Measurements from ENCODE around the gene FOLR2.

The FOLR2 gene

GRCh38 chr11:72208281-72208680 lies 8.3 kb upstream of the FOLR2 start:
- no peak overlapping the region for H3K56ac ChIP-seq (ENCODE audit: low read length)
- no peak overlapping the region for H3K4me3 ChIP-seq (ENCODE audit: low read length)
- H3K79me2 ChIP-seq (ENCODE audit: control insufficient read depth, insufficient read depth, low read length): no peaks in the 10 kb centered on the region
- no peak overlapping the region for H4K5ac ChIP-seq (ENCODE audit: low read length)
- no peak overlapping the region for H2BK15ac ChIP-seq (replicated peaks; ENCODE audit: low read depth)
- H3K18ac ChIP-seq (ENCODE audit: low read length): no peak overlapping the region
- H3K4ac ChIP-seq (ENCODE audit: low read depth, low read length): no peak overlapping the region
- no peaks in the 10 kb centered on the region for H3K36me3 ChIP-seq (ENCODE audit: control insufficient read depth, insufficient read depth, low read length)
- H3K23ac ChIP-seq (ENCODE audit: low read length): no peak overlapping the region
- no peak overlapping the region for H4K8ac ChIP-seq (ENCODE audit: low read depth, low read length)
- no peaks in the 10 kb centered on the region for H3K4me1 ChIP-seq (ENCODE audit: control insufficient read depth, low read depth, low read length)
- no peak overlapping the region for H2BK120ac ChIP-seq (ENCODE audit: low read depth, low read length)
- H3K79me1 ChIP-seq (ENCODE audit: low read length): no peaks in the 10 kb centered on the region
- H2BK5ac ChIP-seq (ENCODE audit: low read length): no peak overlapping the region
- H3K9ac ChIP-seq (ENCODE audit: low read length): no peak overlapping the region
- H3K27me3 ChIP-seq (ENCODE audit: insufficient read depth, low read length, poor library complexity): no peaks in the 10 kb centered on the region
- DNase-seq: no peak
- no peak overlapping the region for H3K27ac ChIP-seq (ENCODE audit: low read depth, low read length)
- H3K4me2 ChIP-seq (ENCODE audit: low read length): no peak overlapping the region
- H2AK5ac ChIP-seq (ENCODE audit: low read length): no peak overlapping the region
- WGBS (ENCODE audit: extremely low coverage, insufficient coverage, low lambda C conversion rate): no CpG with 5 or more reads among the region's 3 CpGs

- Histone ChIP-seq H3K27ac (ENCODE audit: low read depth, low read length) (no peak overlapping the region), H2AK5ac (ENCODE audit: low read length) (no peak overlapping the region), H2BK120ac (ENCODE audit: low read depth, low read length) (no peak overlapping the region), H3K4me1 (ENCODE audit: control insufficient read depth, low read depth, low read length) (no peaks in the 10 kb centered on the region), H4K8ac (ENCODE audit: low read depth, low read length) (no peak overlapping the region), H3K4me3 (ENCODE audit: low read length) (no peak overlapping the region), H3K4ac (ENCODE audit: low read depth, low read length) (no peak overlapping the region), H3K23ac (ENCODE audit: low read length) (no peak overlapping the region), H3K79me2 (ENCODE audit: control insufficient read depth, insufficient read depth, low read length) (no peaks in the 10 kb centered on the region), H2BK5ac (ENCODE audit: low read length) (no peak overlapping the region), H4K5ac (ENCODE audit: low read length) (no peak overlapping the region), H3K4me2 (ENCODE audit: low read length) (no peak overlapping the region), H3K36me3 (ENCODE audit: control insufficient read depth, insufficient read depth, low read length) (no peaks in the 10 kb centered on the region), H3K18ac (ENCODE audit: low read length) (no peak overlapping the region), H2BK15ac (replicated peaks; ENCODE audit: low read depth) (no peak overlapping the region), H3K79me1 (ENCODE audit: low read length) (no peaks in the 10 kb centered on the region), H3K9ac (ENCODE audit: low read length) (no peak overlapping the region), H3K27me3 (ENCODE audit: insufficient read depth, low read length, poor library complexity) (no peaks in the 10 kb centered on the region), H3K56ac (ENCODE audit: low read length) (no peak overlapping the region)
- no CpG with 5 or more reads among the region's 4 CpGs for WGBS (ENCODE audit: extremely low coverage, insufficient coverage, low lambda C conversion rate)
- peak; percentile 31 for DNase-seq
Measured at GRCh38 chr11:72209101-72209500, 7.5 kb upstream of the FOLR2 start.

GRCh38 chr11:72217841-72218240 lies 1.2 kb downstream of the FOLR2 start:
- Histone ChIP-seq H3K27me3 (ENCODE audit: insufficient read depth, low read length, poor library complexity) (no peaks in the 10 kb centered on the region), H3K79me2 (ENCODE audit: control insufficient read depth, insufficient read depth, low read length) (no peaks in the 10 kb centered on the region), H2BK5ac (ENCODE audit: low read length) (no peak overlapping the region), H2BK120ac (ENCODE audit: low read depth, low read length) (no peak overlapping the region), H3K4me3 (ENCODE audit: low read length) (no peak overlapping the region), H4K5ac (ENCODE audit: low read length) (no peak overlapping the region), H3K4me2 (ENCODE audit: low read length) (no peak overlapping the region), H3K4me1 (ENCODE audit: control insufficient read depth, low read depth, low read length) (peaks cover 10% of the 10 kb centered on the region), H3K18ac (ENCODE audit: low read length) (no peak overlapping the region), H3K23ac (ENCODE audit: low read length) (no peak overlapping the region), H2BK15ac (replicated peaks; ENCODE audit: low read depth) (no peak overlapping the region), H3K36me3 (ENCODE audit: control insufficient read depth, insufficient read depth, low read length) (no peaks in the 10 kb centered on the region), H2AK5ac (ENCODE audit: low read length) (no peak overlapping the region), H3K56ac (ENCODE audit: low read length) (no peak overlapping the region), H3K4ac (ENCODE audit: low read depth, low read length) (no peak overlapping the region), H3K27ac (ENCODE audit: low read depth, low read length) (no peak overlapping the region), H4K8ac (ENCODE audit: low read depth, low read length) (no peak overlapping the region), H3K9ac (ENCODE audit: low read length) (no peak overlapping the region), H3K79me1 (ENCODE audit: low read length) (no peaks in the 10 kb centered on the region)
- no CpG with 5 or more reads among the region's 2 CpGs for WGBS (ENCODE audit: extremely low coverage, insufficient coverage, low lambda C conversion rate)
- no peak for DNase-seq

- no peak overlapping the region for H4K8ac ChIP-seq (ENCODE audit: low read depth, low read length)
- no peak overlapping the region for H3K9ac ChIP-seq (ENCODE audit: low read length)
- H3K4me3 ChIP-seq (ENCODE audit: low read length): no peak overlapping the region
- H3K18ac ChIP-seq (ENCODE audit: low read length): no peak overlapping the region
- no peak overlapping the region for H2AK5ac ChIP-seq (ENCODE audit: low read length)
- H3K79me2 ChIP-seq (ENCODE audit: control insufficient read depth, insufficient read depth, low read length): no peaks in the 10 kb centered on the region
- WGBS (ENCODE audit: extremely low coverage, insufficient coverage, low lambda C conversion rate): no CpG with 5 or more reads among the region's 5 CpGs
- H2BK15ac ChIP-seq (replicated peaks; ENCODE audit: low read depth): no peak overlapping the region
- no peaks in the 10 kb centered on the region for H3K36me3 ChIP-seq (ENCODE audit: control insufficient read depth, insufficient read depth, low read length)
- no peaks in the 10 kb centered on the region for H3K79me1 ChIP-seq (ENCODE audit: low read length)
- H4K5ac ChIP-seq (ENCODE audit: low read length): no peak overlapping the region
- no peak for DNase-seq
- no peak overlapping the region for H3K27ac ChIP-seq (ENCODE audit: low read depth, low read length)
- H2BK5ac ChIP-seq (ENCODE audit: low read length): no peak overlapping the region
- peaks cover 10% of the 10 kb centered on the region for H3K4me1 ChIP-seq (ENCODE audit: control insufficient read depth, low read depth, low read length)
- H3K27me3 ChIP-seq (ENCODE audit: insufficient read depth, low read length, poor library complexity): no peaks in the 10 kb centered on the region
- no peak overlapping the region for H2BK120ac ChIP-seq (ENCODE audit: low read depth, low read length)
- H3K4ac ChIP-seq (ENCODE audit: low read depth, low read length): no peak overlapping the region
- H3K4me2 ChIP-seq (ENCODE audit: low read length): no peak overlapping the region
- H3K56ac ChIP-seq (ENCODE audit: low read length): no peak overlapping the region
- H3K23ac ChIP-seq (ENCODE audit: low read length): peak overlapping the region; percentile 35
Measured at GRCh38 chr11:72218251-72218745, 1.7 kb downstream of the FOLR2 start.

- Histone ChIP-seq H3K4me2 (ENCODE audit: low read length) (no peak overlapping the region), H2BK5ac (ENCODE audit: low read length) (no peak overlapping the region), H3K79me1 (ENCODE audit: low read length) (peaks cover 6% of the 10 kb centered on the region), H3K36me3 (ENCODE audit: control insufficient read depth, insufficient read depth, low read length) (no peaks in the 10 kb centered on the region), H3K18ac (ENCODE audit: low read length) (no peak overlapping the region), H2BK120ac (ENCODE audit: low read depth, low read length) (no peak overlapping the region), H3K23ac (ENCODE audit: low read length) (no peak overlapping the region), H3K27me3 (ENCODE audit: insufficient read depth, low read length, poor library complexity) (no peaks in the 10 kb centered on the region), H2AK5ac (ENCODE audit: low read length) (no peak overlapping the region), H4K8ac (ENCODE audit: low read depth, low read length) (no peak overlapping the region), H2BK15ac (replicated peaks; ENCODE audit: low read depth) (no peak overlapping the region), H3K27ac (ENCODE audit: low read depth, low read length) (no peak overlapping the region), H3K79me2 (ENCODE audit: control insufficient read depth, insufficient read depth, low read length) (peaks cover 7% of the 10 kb centered on the region), H3K4me3 (ENCODE audit: low read length) (no peak overlapping the region), H3K9ac (ENCODE audit: low read length) (no peak overlapping the region), H3K56ac (ENCODE audit: low read length) (no peak overlapping the region), H3K4me1 (ENCODE audit: control insufficient read depth, low read depth, low read length) (peaks cover 10% of the 10 kb centered on the region), H4K5ac (ENCODE audit: low read length) (no peak overlapping the region), H3K4ac (ENCODE audit: low read depth, low read length) (no peak overlapping the region)
- no peak for DNase-seq
- WGBS (ENCODE audit: extremely low coverage, insufficient coverage, low lambda C conversion rate): no CpG with 5 or more reads among the region's 10 CpGs
Measured at GRCh38 chr11:72220696-72221363, 4.2 kb downstream of the FOLR2 start.
